ENCODE results near the gene TEX19. TPM values are rescaled to one million over a fixed set of nuclear protein-coding genes. Genes with fewer than 3 reads are reported as not detected.

The TEX19 gene
- total and polyA plus RNA-seq, 2 experiments from 2014 or later = 0.51 TPM; not detected in 1

DNA sequence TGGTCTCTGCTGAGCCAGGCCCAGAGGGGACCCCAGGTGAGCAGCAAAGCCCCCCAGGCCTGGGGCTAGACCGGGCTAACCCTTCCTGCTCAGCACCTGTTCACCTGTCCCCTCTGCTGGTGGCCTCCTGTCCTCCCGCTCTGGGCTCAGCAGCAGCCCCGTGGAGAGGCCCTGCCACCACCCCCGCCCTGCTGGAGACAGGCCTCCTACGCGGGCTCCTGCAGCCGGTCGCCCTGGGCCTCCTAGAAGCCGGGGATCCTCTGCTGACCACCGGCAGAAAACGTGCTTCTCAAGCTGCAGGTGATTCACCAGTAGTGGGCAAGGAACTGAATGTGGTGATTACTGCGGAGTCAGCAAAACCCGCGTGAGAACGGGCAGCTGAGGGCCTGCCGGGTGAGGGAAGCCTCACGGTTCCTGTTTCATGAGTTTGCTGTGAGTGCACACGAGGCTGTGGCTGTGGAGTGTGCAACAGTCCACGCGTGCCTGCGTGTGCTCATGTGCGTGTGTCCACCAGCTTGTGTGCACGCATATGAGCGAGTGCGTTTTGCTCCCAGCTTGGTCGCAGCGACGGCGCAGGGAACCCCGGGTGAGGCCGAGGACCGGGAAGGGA lies 26.3 kb upstream of the TEX19 start:
- Histone ChIP-seq H3K36me3 (no peaks in the 10 kb centered on the region), H3K4me1 (ENCODE audit: low read depth) (peaks cover 30% of the 10 kb centered on the region), H3K4me3 (no peak overlapping the region), H3K27ac (no peak overlapping the region), H3K27me3 (peaks cover 83% of the 10 kb centered on the region), H3K9me3 (ENCODE audit: low read depth) (no peaks in the 10 kb centered on the region)
- TF ChIP-seq, protein P1, sequence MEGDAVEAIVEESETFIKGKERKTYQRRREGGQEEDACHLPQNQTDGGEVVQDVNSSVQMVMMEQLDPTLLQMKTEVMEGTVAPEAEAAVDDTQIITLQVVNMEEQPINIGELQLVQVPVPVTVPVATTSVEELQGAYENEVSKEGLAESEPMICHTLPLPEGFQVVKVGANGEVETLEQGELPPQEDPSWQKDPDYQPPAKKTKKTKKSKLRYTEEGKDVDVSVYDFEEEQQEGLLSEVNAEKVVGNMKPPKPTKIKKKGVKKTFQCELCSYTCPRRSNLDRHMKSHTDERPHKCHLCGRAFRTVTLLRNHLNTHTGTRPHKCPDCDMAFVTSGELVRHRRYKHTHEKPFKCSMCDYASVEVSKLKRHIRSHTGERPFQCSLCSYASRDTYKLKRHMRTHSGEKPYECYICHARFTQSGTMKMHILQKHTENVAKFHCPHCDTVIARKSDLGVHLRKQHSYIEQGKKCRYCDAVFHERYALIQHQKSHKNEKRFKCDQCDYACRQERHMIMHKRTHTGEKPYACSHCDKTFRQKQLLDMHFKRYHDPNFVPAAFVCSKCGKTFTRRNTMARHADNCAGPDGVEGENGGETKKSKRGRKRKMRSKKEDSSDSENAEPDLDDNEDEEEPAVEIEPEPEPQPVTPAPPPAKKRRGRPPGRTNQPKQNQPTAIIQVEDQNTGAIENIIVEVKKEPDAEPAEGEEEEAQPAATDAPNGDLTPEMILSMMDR (IDR thresholded peaks at IDR 0.05; ENCODE audit: low read depth, low read length) = no peak
- DNase-seq (ENCODE audit: low read depth in 1 of 2, low spot score in 1 of 2) = peak in 1 of 2 donors; percentile 41

DNA sequence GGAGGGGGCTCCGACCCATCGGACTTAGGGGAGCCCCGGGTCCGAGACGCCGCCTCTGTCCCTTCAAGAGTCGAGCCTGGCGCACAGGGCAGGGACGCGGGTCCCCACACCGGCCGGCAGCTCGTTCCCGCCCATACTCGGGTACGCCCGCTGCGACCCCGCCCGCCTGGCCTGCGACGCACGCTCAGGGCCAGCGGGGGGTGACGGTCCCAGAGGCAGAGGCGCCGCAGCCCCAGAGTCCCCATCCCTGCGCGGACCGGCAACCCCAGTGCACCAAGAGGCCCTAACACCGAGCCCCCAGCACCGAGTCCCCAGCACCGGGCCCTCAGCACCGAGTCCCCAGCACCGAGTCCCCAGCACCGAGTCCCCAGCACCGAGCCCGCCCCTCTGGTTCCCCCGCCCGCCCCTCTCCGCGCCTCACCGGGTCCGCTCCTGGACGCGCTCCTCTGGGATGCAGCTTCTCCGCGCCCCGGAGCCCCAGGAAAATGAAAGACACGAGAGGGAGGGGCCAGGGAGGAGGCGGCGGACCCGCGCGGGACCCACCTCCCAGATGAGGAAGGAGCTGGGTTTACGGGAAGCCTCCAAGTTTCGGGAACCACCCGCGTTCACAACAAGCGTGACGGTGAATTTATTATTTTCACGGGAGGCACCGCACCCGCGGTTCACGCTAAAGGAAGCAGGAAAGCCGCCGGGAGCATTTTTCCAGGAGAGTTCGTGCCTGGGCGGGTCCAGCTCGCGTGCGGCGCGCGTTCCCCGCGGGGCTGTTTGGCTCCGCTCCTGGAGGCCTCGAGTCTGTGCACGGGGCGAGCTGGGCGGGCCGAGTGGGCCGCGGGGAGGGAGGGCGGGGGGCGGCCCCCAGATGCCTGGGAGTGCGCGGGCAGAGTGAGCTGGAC lies 25.5 kb upstream of the TEX19 start, which contains the start of gene SECTM1:
Gene SECTM1, minus strand, starts transcription at position 488 of the 893 bp plus-strand sequence. CDS start 6,526 bp downstream, outside the sequence.
- peaks cover 91% of the 10 kb centered on the region for H3K27me3 ChIP-seq
- H3K4me1 ChIP-seq (ENCODE audit: low read depth) = peaks cover 24% of the 10 kb centered on the region
- no peak within 1 kb of the TSS for H3K4me3 ChIP-seq
- peak in 1 of 2 donors; percentile 40 for DNase-seq (ENCODE audit: low read depth in 1 of 2, low spot score in 1 of 2)
- no peak within 1 kb of the TSS for H3K27ac ChIP-seq
- no peaks in the 10 kb centered on the region for H3K9me3 ChIP-seq (ENCODE audit: low read depth)
- no peaks in the 10 kb centered on the region for H3K36me3 ChIP-seq
- TF ChIP-seq, protein P1 (IDR thresholded peaks at IDR 0.05; ENCODE audit: low read depth, low read length) = no peak

DNA sequence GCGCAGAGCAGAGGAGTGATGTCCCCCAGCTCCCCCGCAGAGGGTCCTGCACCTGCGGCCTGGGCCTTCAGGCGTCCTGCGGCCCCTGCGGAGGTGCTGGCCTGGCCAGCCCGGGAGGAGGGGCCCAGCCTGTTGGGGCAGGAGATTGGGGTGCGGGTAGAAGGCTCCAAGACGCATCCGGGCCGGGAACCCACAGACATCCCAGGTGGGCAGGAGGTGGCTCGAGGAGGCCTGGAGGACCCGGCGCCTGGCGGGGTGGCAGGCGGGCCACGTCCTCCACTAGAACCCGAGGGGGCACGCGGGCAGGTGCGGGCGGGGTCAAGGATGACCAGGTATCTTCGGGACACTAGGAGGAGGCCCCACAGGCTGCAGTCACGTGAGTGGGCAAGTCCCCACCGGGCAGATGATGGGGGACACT lies 24.8 kb upstream of the TEX19 start:
- Histone ChIP-seq H3K27me3 (peaks cover 94% of the 10 kb centered on the region), H3K4me3 (no peak overlapping the region), H3K9me3 (ENCODE audit: low read depth) (no peaks in the 10 kb centered on the region), H3K4me1 (ENCODE audit: low read depth) (peaks cover 20% of the 10 kb centered on the region), H3K36me3 (no peaks in the 10 kb centered on the region), H3K27ac (no peak overlapping the region)
- TF ChIP-seq, protein P1 (IDR thresholded peaks at IDR 0.05; ENCODE audit: low read depth, low read length) = no peak
- DNase-seq (ENCODE audit: low read depth in 1 of 2, low spot score in 1 of 2) = no peak

DNA sequence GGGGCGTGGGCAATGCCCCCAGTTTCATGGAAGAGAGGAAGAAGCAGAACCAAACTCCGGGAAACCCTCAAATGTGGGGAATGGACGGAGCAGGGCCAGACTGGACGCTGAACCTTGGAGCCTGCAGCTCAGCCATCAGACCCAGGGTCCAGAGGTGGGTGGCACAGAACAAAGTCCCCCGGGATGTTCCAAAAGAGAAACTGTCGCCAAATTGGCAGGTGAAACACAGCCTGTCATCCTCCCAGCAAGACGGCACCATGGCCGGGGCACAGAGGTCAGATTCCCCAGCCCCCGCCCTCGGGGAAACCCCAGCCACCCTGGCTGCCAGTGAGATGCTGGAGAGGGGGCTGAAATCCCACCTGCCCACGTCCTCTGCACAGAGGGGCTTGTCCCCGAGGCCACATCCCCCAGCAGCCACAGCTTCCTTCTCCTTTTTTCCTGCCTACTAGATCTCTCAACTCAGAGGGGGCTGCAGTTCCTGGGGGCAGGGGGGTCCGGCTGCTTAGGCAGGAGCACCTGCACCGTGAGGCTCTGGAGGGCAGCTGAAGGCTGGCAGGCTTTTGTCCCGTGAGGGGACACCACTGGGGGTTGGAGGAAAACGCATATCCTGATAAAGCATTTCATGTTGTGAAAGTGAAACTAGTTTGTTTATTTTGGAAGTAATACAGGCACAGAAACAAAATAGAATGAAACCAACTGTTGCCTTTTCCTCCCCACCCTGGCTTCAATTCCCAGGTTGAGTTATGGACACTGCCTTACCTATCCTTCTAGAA lies 24.2 kb upstream of the TEX19 start:
- H3K9me3 ChIP-seq (ENCODE audit: low read depth) = no peaks in the 10 kb centered on the region
- H3K4me1 ChIP-seq (ENCODE audit: low read depth) = peaks cover 20% of the 10 kb centered on the region
- no peak overlapping the region for H3K27ac ChIP-seq
- TF ChIP-seq, protein P1 (IDR thresholded peaks at IDR 0.05; ENCODE audit: low read depth, low read length) = no peak
- H3K36me3 ChIP-seq = no peaks in the 10 kb centered on the region
- H3K27me3 ChIP-seq = peaks cover 94% of the 10 kb centered on the region
- H3K4me3 ChIP-seq = no peak overlapping the region
- peak in 1 of 2 donors; percentile 27 for DNase-seq (ENCODE audit: low read depth in 1 of 2, low spot score in 1 of 2)

Measured in cardiac muscle cell (in vitro differentiated cells and primary cell).